Stomach (tissue), 9 donors: ENCODE measurements around the gene GALNT2. TPM values are rescaled to one million over a fixed set of nuclear protein-coding genes. Genes with fewer than 3 reads are reported as not detected.

Experiments used
- DNase-seq, 2 donors: peaks; one replicate each; pipeline versions ENCODE4 v3.0.0 to v3.0.0-alpha.2; 2013 to 2019
- H3K27ac ChIP-seq, 5 donors: fragments of 200-600 bp in 4 of 5; sonication (generic) in 4 of 5; one replicate each; pipeline ENCODE4 v1.5.1; 2013 to 2019; ENCODE audit warnings: mild to moderate bottlenecking in 1 of 5, moderate library complexity in 1 of 5
- H3K27me3 ChIP-seq, 3 donors: fragments of 200-600 bp; sonication (generic); one replicate each; pipeline ENCODE4 v1.5.1; 2017 to 2019; ENCODE audit warnings: mixed run types in 1 of 3
- H3K36me3 ChIP-seq, 4 donors: fragments of 200-600 bp; sonication (generic); 1 replicate in 3 of 4; 2 replicates in 1 of 4; pipeline ENCODE4 v1.5.1; 2016 to 2019
- H3K4me1 ChIP-seq, 4 donors: fragments of 200-600 bp; sonication (generic); one replicate each; pipeline ENCODE4 v1.5.1; 2016 to 2019
- H3K4me3 ChIP-seq, 4 donors: fragments of 200-600 bp; sonication (generic) in 3 of 4; one replicate each; pipeline ENCODE4 v1.5.1; 2016 to 2019; ENCODE audit warnings: mild to moderate bottlenecking in 1 of 4
- H3K9me3 ChIP-seq, 4 donors: fragments of 200-600 bp; sonication (generic); one replicate each; pipeline ENCODE4 v1.5.1; 2016 to 2019
- CTCF ChIP-seq, 7 experiments: fragments of 450-650 bp in 4 of 7; fragments of 200-600 bp in 3 of 7; sonication (generic) in 3 of 7; IDR thresholded peaks; one replicate each; pipeline ENCODE4 v1.5.1; 2016 to 2019; ENCODE audit warnings: antibody characterized with exemption in 7 of 7, control low read depth in 2 of 7, mild to moderate bottlenecking in 1 of 7
- EP300 ChIP-seq: sonication (generic); formaldehyde crosslinking; IDR thresholded peaks from one replicate; pipeline ENCODE4 v1.6.1; 2017; ENCODE audit warnings: antibody characterized with exemption
- POLR2A ChIP-seq, 4 donors: fragments of 450-650 bp; IDR thresholded peaks; one replicate each; pipeline ENCODE4 v1.6.1; 2016; ENCODE audit warnings: antibody characterized with exemption in 4 of 4, control low read depth in 2 of 4, mild to moderate bottlenecking in 1 of 4, moderate library complexity in 1 of 4
- POLR2AphosphoS5 ChIP-seq, 3 donors: sonication (generic); formaldehyde crosslinking; IDR thresholded peaks; one replicate each; pipeline ENCODE4 v1.6.1; 2016; ENCODE audit warnings: antibody characterized with exemption in 3 of 3
- WGBS, 5 donors: extraction: QIAGEN DNeasy Blood & Tissue Kit in 3 of 5; methylation state at CpG; one replicate each; pipeline versions ENCODE4 v1.1.5 to v1.1.7; 2013 to 2018; 5-methylcytosine and 5-hydroxymethylcytosine counted together
- intact Hi-C: fragments of 100-400 bp; cut with DNase I; formaldehyde crosslinking; loops from one replicate; pipeline ENCODE4 v1.15.1; 2023; ENCODE audit warnings: low total_unique reads
- polyA plus RNA-seq, 3 donors: library from polyadenylated mRNA; stranded (reverse); fragments of 200-250 nt; gene quantifications; one replicate each; pipeline ENCODE4 v1.2.3, GENCODE V29; 2013
- total RNA-seq, 5 donors: library from RNA; depleted of rRNA; stranded (reverse); fragments of >200 nt; gene quantifications; one replicate each; pipeline versions ENCODE4 v1.1.0 to v1.2.3, GENCODE V29; 2014 to 2016
- donor health status: healthy with polysubstance abuse.
- donor health status: Bipolar disorder and iron deficiency.
- donor health status: healthy.

GALNT2 gene
- total and polyA plus RNA-seq, 8 donors: 5.5 to 101 (median 43.1) TPM

GRCh38 chr1:230189341-230189740 lies 122.3 kb downstream of the GALNT2 start:
- no peaks in the 10 kb centered on the region for H3K27me3 ChIP-seq
- WGBS, 5 donors: 73 to 87% (median 78%) methylated on average over 8 of the region's 8 CpGs
- peaks cover 0 to 3% (median 0%) of the 10 kb centered on the region in 4 donors for H3K36me3 ChIP-seq
- no peaks in the 10 kb centered on the region for H3K9me3 ChIP-seq
- intact Hi-C loops: no loop called here
- DNase-seq: no peak
- TF ChIP-seq POLR2AphosphoS5 (IDR thresholded peaks at IDR 0.05) (no peak), CTCF (IDR thresholded peaks at IDR 0.05) (no peak), POLR2A (IDR thresholded peaks at IDR 0.05) (no peak), EP300 (no peak)
- no peak overlapping the region for H3K4me3 ChIP-seq
- peak overlapping the region in 1 of 5 donors; percentile 7 for H3K27ac ChIP-seq
- peaks cover 11 to 92% (median 58%) of the 10 kb centered on the region in 4 donors for H3K4me1 ChIP-seq

- TF ChIP-seq EP300 (no peak), POLR2AphosphoS5 (IDR thresholded peaks at IDR 0.05) (no peak), CTCF (IDR thresholded peaks at IDR 0.05) (no peak), POLR2A (IDR thresholded peaks at IDR 0.05) (no peak)
- Histone ChIP-seq H3K9me3 (no peaks in the 10 kb centered on the region), H3K4me3 (no peak overlapping the region), H3K27me3 (no peaks in the 10 kb centered on the region), H3K36me3 (peaks cover 0 to 3% (median 0%) of the 10 kb centered on the region in 4 donors), H3K4me1 (peaks cover 11 to 87% (median 58%) of the 10 kb centered on the region in 4 donors), H3K27ac (peak overlapping the region in 2 of 5 donors; percentile 66 to 72)
- 89 to 97% (median 93%) methylated on average over 5 of the region's 5 CpGs for WGBS, 5 donors
- peak in 1 of 2 donors; percentile 13 for DNase-seq
- intact Hi-C loops: no loop called here
Measured at GRCh38 chr1:230189824-230190223, 122.8 kb downstream of the GALNT2 start.

GRCh38 chr1:230191079-230191804 lies 124.2 kb downstream of the GALNT2 start:
- no peak for TF ChIP-seq CTCF (IDR thresholded peaks at IDR 0.05)
- peak; percentile 40 to 86 (median 69) for TF ChIP-seq POLR2AphosphoS5 (IDR thresholded peaks at IDR 0.05)
- TF ChIP-seq POLR2A (IDR thresholded peaks at IDR 0.05): no peak
- TF ChIP-seq EP300: no peak
- Histone ChIP-seq H3K9me3 (no peaks in the 10 kb centered on the region), H3K36me3 (peaks cover 0 to 3% (median 0%) of the 10 kb centered on the region in 4 donors), H3K27ac (peak overlapping the region in 4 of 5 donors; percentile 65 to 81 (median 69)), H3K4me3 (no peak overlapping the region), H3K27me3 (no peaks in the 10 kb centered on the region), H3K4me1 (peaks cover 3 to 73% (median 43%) of the 10 kb centered on the region in 4 donors)
- peak in 1 of 2 donors; percentile 27 for DNase-seq
- intact Hi-C loops: no loop called here
- WGBS, 5 donors: 60 to 77% (median 67%) methylated on average over 9 of the region's 9 CpGs

- Histone ChIP-seq H3K9me3 (no peaks in the 10 kb centered on the region), H3K27ac (peak overlapping the region in 4 of 5 donors; percentile 65 to 81 (median 69)), H3K36me3 (peaks cover 0 to 3% (median 0%) of the 10 kb centered on the region in 4 donors), H3K4me3 (no peak overlapping the region), H3K27me3 (no peaks in the 10 kb centered on the region), H3K4me1 (peaks cover 0 to 66% (median 38%) of the 10 kb centered on the region in 4 donors)
- DNase-seq: peak in 1 of 2 donors; percentile 8
- no peak for TF ChIP-seq CTCF (IDR thresholded peaks at IDR 0.05)
- no peak for TF ChIP-seq POLR2AphosphoS5 (IDR thresholded peaks at IDR 0.05)
- no peak for TF ChIP-seq EP300
- no peak for TF ChIP-seq POLR2A (IDR thresholded peaks at IDR 0.05)
- 83 to 91% (median 88%) methylated on average over 4 of the region's 4 CpGs for WGBS, 5 donors
- intact Hi-C loops: no loop called here
Measured at GRCh38 chr1:230191855-230192254, 124.8 kb downstream of the GALNT2 start.
